SIG-M5 (cell line): ENCODE data around the gene EFHD2.
"Not testable (repeated sequence)": the region's sequence is repeated elsewhere in the genome, so short reads cannot be mapped to it uniquely, and the experiment has no call there.

ENCODE experiments used
- DNase-seq: peaks from one replicate; lab custom pipeline; 2025; lab: John Stamatoyannopoulos, UW

EFHD2 gene

GRCh38 chr1:15409388-15410222 lies at the start of gene EFHD2:
Gene EFHD2 (plus strand): TSS chr1:15409888. CDS start chr1:15409972, 84 bp downstream.
- DNase-seq: no peak

GRCh38 chr1:15360700-15361099 lies 49.0 kb upstream of the EFHD2 start:
- no peak for DNase-seq

- no peak for DNase-seq
Measured at GRCh38 chr1:15362096-15362736, 47.5 kb upstream of the EFHD2 start.

GRCh38 chr1:15362737-15363128 lies 47.0 kb upstream of the EFHD2 start:
- no peak for DNase-seq

- no peak for DNase-seq
Measured at GRCh38 chr1:15364740-15365139, 44.9 kb upstream of the EFHD2 start.

- DNase-seq: no peak
Measured at GRCh38 chr1:15368888-15369287, 40.8 kb upstream of the EFHD2 start.

GRCh38 chr1:15370268-15370667 lies 39.4 kb upstream of the EFHD2 start:
- no peak for DNase-seq

- DNase-seq: no peak
Measured at GRCh38 chr1:15370781-15371520, 38.7 kb upstream of the EFHD2 start.

GRCh38 chr1:15371610-15372545 lies 37.8 kb upstream of the EFHD2 start:
- no peak for DNase-seq

- DNase-seq: no peak
Measured at GRCh38 chr1:15378729-15379128, 31.0 kb upstream of the EFHD2 start.

GRCh38 chr1:15379151-15379550 lies 30.5 kb upstream of the EFHD2 start:
- DNase-seq: not testable (repeated sequence)

- no peak for DNase-seq
Measured at GRCh38 chr1:15380601-15381508, 28.8 kb upstream of the EFHD2 start.

GRCh38 chr1:15381805-15382204 lies 27.9 kb upstream of the EFHD2 start:
- no peak for DNase-seq

- DNase-seq: no peak
Measured at GRCh38 chr1:15382601-15383518, 26.8 kb upstream of the EFHD2 start.

GRCh38 chr1:15383810-15384209 lies 25.9 kb upstream of the EFHD2 start:
- no peak for DNase-seq

- no peak for DNase-seq
Measured at GRCh38 chr1:15384301-15384901, 25.3 kb upstream of the EFHD2 start.

- no peak for DNase-seq
Measured at GRCh38 chr1:15385420-15385819, 24.3 kb upstream of the EFHD2 start.

GRCh38 chr1:15386164-15386749 lies 23.4 kb upstream of the EFHD2 start:
- DNase-seq: no peak
